Measurements from ENCODE around the gene NLGN2.

The NLGN2 gene

GRCh38 chr17:7414837-7415236, 7.2 kb downstream of the NLGN2 start:
- no peak for DNase-seq

- DNase-seq = no peak
Observed at GRCh38 chr17:7415784-7416183, 8.1 kb downstream of the NLGN2 start.

DNA sequence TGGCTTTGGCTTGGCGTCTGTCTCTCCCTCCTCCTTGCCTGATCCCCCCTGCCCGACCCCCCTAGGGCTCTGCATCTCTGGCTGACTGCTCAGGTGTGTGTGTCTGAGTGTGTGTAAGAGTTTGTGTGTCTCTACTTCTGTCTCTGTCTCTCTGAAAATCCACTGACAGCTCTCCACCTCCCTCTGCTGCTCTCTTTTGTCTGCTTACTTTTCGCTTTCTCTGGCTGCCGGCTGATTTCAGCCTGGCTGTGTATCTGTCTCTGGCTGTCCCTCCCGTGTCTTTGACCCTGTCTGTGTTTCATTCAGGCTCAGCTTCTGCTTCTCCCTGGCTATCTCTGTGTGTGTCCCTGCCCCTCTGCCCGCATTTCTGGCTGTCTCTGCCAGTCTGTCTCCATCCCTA, 8.7 kb downstream of the NLGN2 start:
- DNase-seq = no peak

GRCh38 chr17:7417056-7417655, 9.5 kb downstream of the NLGN2 start:
- DNase-seq = no peak

GRCh38 chr17:7418472-7419152, 11.0 kb downstream of the NLGN2 start:
- no peak for DNase-seq

GRCh38 chr17:7419819-7420610, 12.4 kb downstream of the NLGN2 start, which contains the start of gene SPEM1:
SPEM1 (plus strand) TSS chr17:7420324; CDS start chr17:7420385, 61 bp downstream.
- DNase-seq = no peak

- no peak for DNase-seq
Observed at GRCh38 chr17:7421186-7421585, 13.5 kb downstream of the NLGN2 start.

DNA sequence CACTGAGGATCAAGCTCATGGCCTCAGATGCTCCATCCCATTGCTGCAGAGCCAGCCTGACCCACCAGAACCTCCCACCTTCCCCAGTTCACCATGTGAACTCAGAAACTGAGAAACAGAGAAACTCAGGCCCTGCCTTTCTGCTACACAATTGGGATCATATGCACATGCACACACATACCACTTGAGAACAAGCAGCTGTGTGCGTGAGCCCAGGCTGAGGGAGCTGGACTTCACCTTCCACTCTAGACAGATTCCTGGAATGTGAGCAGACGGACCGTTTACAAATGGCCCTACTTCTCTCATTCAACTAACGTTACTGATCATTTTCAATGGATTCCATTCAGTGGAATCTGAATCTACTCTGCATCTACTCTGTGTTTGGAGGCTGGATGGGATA, 16.0 kb downstream of the NLGN2 start:
- DNase-seq = no peak

GRCh38 chr17:7425316-7425715, 17.7 kb downstream of the NLGN2 start, which contains the start of gene SPEM2:
SPEM2 (plus strand) TSS chr17:7425616; CDS start chr17:7425689, 73 bp downstream.
- DNase-seq = no peak

- DNase-seq = no peak
Observed at GRCh38 chr17:7425756-7426155, 18.1 kb downstream of the NLGN2 start.

DNA sequence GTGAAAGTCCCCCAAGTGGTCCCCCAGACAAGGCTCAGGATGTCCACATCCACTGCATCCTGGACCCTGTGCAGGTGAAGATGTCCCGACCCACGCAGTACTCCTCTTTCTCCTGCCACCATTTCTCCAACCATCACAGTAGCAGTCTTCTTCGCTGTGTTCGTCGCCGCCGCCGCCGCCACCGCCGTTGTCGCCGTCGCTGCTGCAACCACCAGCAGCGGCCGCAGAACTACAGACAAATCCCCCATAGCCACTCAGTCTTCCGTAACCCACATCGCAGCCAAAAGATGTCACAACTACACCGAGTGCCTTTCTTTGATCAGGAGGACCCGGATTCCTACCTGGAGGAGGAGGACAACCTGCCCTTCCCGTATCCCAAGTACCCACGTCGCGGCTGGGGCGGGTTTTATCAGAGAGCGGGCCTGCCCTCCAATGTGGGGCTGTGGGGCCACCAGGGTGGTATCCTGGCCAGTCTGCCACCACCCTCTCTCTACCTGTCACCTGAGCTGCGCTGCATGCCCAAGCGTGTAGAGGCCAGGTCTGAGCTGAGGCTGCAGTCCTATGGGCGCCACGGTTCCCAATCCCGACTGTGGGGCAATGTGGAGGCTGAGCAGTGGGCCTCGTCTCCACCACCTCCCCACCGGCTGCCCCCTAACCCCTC, 18.7 kb downstream of the NLGN2 start:
- no peak for DNase-seq

- DNase-seq = no peak
Observed at GRCh38 chr17:7426896-7427489, 19.3 kb downstream of the NLGN2 start.

DNA sequence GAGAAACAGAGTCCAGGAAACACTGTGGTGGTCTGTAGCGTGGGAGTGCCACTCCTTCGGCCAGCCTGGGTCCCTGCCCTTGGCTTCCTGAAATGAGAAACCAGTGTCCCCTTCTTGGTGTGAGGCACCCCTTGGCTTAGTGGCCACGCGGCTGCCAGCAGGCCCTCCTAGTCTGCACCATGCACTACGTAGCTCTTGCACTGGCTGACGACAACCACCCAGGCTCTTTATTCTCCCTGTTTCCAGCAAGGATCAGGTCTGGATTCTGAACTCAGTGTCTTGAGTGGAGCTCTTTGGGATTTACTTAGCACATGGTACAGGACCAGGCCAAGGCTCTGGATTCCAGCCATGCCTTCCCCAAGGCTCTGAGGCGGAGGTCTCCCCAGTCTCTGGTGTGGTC, 19.9 kb downstream of the NLGN2 start:
- DNase-seq = no peak

DNA sequence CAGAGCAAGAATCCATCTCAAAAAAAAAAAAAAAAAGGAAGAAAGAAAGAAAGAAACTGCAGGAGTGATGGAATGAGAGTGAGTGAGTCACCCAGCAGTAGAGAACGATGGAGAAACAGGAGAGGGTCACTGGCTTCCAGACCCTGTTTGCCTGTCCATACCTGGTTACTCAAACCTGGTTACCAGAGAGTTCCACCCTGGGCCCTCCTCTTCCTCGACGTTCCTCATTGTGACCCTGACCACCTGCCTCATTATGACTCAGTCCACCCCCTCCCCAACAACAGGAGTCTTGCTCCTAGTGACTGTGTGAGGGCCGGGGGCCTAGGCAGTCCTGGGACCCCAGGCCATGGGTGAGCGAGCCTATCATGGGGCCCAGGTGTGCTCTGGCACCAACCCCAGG, 20.9 kb downstream of the NLGN2 start, which contains the start of gene SPEM3:
SPEM3 (plus strand) TSS at position 301 of the 400 bp plus-strand sequence; CDS start at position 347, 46 bp downstream.
- DNase-seq = no peak

DNA sequence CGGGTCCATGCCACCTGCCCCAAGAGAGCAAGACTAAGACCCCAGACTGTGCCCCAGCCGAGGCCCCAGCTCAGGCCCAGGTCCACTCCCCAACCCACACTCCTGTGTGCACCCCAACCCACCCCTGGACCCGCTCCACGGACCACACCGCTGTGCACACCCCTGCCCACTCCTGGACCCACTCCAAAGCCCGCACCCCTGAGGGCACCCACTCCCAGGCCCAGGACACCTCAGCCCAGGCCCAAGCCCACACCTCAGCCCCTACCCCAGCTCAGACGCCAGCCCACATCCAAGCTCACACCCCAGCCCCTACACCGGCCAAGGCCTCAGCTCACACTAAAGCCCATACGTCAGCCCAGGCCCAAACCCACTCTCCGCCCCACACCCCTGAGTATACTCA, 22.1 kb downstream of the NLGN2 start:
- no peak for DNase-seq

- DNase-seq = no peak
Observed at GRCh38 chr17:7431231-7431630, 23.6 kb downstream of the NLGN2 start.

GRCh38 chr17:7432296-7432695, 24.7 kb downstream of the NLGN2 start:
- DNase-seq = no peak

GRCh38 chr17:7435676-7436555, 28.3 kb downstream of the NLGN2 start:
- peak; percentile 71 for DNase-seq

DNA sequence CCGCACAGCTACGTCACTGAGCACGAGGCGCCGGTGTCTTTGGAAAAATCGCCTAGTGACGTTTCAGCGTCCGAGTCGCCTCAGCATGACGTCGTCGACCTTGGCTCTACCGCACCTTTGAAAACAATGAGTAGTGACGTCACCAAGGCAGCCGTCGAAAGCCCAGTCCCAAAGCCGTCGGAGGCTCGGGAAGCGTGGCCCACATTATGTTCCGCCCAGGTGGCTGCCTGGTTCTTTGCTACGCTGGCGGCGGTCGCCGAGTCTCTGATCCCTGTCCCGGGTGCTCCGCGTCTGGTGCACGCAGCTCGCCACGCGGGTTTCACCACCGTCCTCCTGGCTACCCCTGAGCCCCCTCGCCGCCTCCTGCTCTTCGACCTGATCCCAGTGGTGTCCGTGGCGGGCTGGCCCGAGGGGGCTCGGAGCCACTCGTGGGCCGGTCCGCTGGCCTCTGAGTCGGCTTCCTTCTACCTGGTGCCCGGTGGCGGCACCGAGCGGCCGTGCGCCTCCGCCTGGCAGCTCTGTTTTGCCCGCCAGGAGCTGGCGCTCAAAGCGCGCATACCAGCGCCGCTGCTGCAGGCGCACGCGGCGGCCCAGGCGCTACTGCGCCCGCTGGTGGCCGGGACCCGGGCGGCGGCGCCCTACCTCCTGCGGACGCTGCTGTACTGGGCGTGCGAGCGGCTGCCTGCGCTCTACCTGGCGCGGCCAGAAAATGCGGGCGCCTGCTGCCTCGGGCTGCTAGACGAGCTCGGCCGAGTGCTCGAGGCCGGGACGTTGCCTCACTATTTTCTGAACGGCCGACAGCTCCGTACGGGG, 29.1 kb downstream of the NLGN2 start:
- DNase-seq = peak; percentile 87

- no peak for DNase-seq
Observed at GRCh38 chr17:7437369-7437863, 29.8 kb downstream of the NLGN2 start.

Data from stimulated activated CD4-positive, alpha-beta T cell treated with anti-CD3 and anti-CD28 coated beads, Interleukin-15, amount 100 ng/mL, for 24 hours (primary cell).